OCI-LY1 (cell line): ENCODE data around the gene CCR8.

Source experiments
- H2AFZ ChIP-seq: fragments of 200-600 bp; sonication (generic), shearing (Covaris generic); 2 replicates; pipeline ENCODE4 v1.6.0; 2014; ENCODE audit warnings: antibody characterized with exemption, mild to moderate bottlenecking, low read length
- H3F3A ChIP-seq: fragments of 200-600 bp; sonication (generic), shearing (Covaris generic); 2 replicates; pipeline ENCODE4 v1.6.0; 2014; ENCODE audit warnings: mild to moderate bottlenecking, antibody characterized with exemption, low read length, moderate library complexity; ENCODE audit not compliant: insufficient read depth
- H3K27ac ChIP-seq: fragments of 200-600 bp; sonication (generic); 2 replicates; pipeline ENCODE4 v1.5.1; 2014; ENCODE audit warnings: low read length, mixed run types, mild to moderate bottlenecking, low read depth; ENCODE audit not compliant: poor library complexity, severe bottlenecking
- H3K27me3 ChIP-seq: fragments of 200-600 bp; sonication (generic); 2 replicates; pipeline ENCODE4 v1.6.0; 2014; ENCODE audit warnings: antibody characterized with exemption, mild to moderate bottlenecking, low read length, moderate library complexity; ENCODE audit not compliant: insufficient read depth
- H3K36me3 ChIP-seq: fragments of 200-600 bp; sonication (generic); 2 replicates; pipeline ENCODE4 v1.6.1; 2014; ENCODE audit warnings: mild to moderate bottlenecking, antibody characterized with exemption, low read length, moderate library complexity, mixed read lengths; ENCODE audit not compliant: insufficient read depth
- H3K4me1 ChIP-seq: fragments of 200-600 bp; sonication (generic); 2 replicates; pipeline ENCODE4 v1.5.1; 2014; ENCODE audit warnings: mild to moderate bottlenecking, low read length, moderate library complexity; ENCODE audit not compliant: insufficient read depth, severe bottlenecking
- H3K4me2 ChIP-seq: fragments of 200-600 bp; sonication (generic), shearing (Covaris generic); 2 replicates; pipeline ENCODE4 v1.6.1; 2014; ENCODE audit warnings: low read length
- H3K4me3 ChIP-seq: fragments of 200-600 bp; sonication (generic); 2 replicates; pipeline ENCODE4 v1.5.1; 2014; ENCODE audit warnings: low read length, low read depth, mild to moderate bottlenecking, mixed read lengths; ENCODE audit not compliant: poor library complexity, severe bottlenecking
- H3K79me2 ChIP-seq: fragments of 200-600 bp; shearing (Covaris generic); 2 replicates; pipeline ENCODE4 v1.6.1; 2016; ENCODE audit warnings: mixed run types, low read length, mixed read lengths; ENCODE audit not compliant: insufficient read depth
- H3K9ac ChIP-seq: fragments of 200-600 bp; sonication (generic), shearing (Covaris generic); 2 replicates; pipeline ENCODE4 v1.6.1; 2014; ENCODE audit warnings: mild to moderate bottlenecking, low read length, mixed read lengths
- H3K9me2 ChIP-seq: fragments of 200-600 bp; sonication (generic), shearing (Covaris generic); 2 replicates; pipeline ENCODE4 v1.6.1; 2014; ENCODE audit warnings: low read depth, mild to moderate bottlenecking, low read length, mixed read lengths
- H3K9me3 ChIP-seq: fragments of 200-600 bp; shearing (Covaris generic); 2 replicates; pipeline ENCODE4 v1.6.1; 2014; ENCODE audit warnings: low read length, mixed read lengths
- H4K20me1 ChIP-seq: fragments of 200-600 bp; sonication (generic), shearing (Covaris generic); 2 replicates; pipeline ENCODE4 v1.6.0; 2016; ENCODE audit warnings: mild to moderate bottlenecking, low read length; ENCODE audit not compliant: insufficient read depth
- EZH2 ChIP-seq: fragments of 200-600 bp; sonication (generic), shearing (Covaris generic); IDR thresholded peaks from 2 replicates; pipeline ENCODE4 v1.8.0; 2017; ENCODE audit warnings: borderline replicate concordance, mixed run types, mild to moderate bottlenecking, antibody characterized with exemption, low read length, moderate library complexity, mixed read lengths
- TF ChIP-seq, protein P1 (sequence below): fragments of 200-600 bp; sonication (generic), shearing (Covaris generic); IDR thresholded peaks from 2 replicates; pipeline ENCODE4 v1.5.1; 2017; ENCODE audit warnings: mild to moderate bottlenecking, antibody characterized with exemption, low read length, moderate library complexity, mixed read lengths

CCR8 gene

DNA sequence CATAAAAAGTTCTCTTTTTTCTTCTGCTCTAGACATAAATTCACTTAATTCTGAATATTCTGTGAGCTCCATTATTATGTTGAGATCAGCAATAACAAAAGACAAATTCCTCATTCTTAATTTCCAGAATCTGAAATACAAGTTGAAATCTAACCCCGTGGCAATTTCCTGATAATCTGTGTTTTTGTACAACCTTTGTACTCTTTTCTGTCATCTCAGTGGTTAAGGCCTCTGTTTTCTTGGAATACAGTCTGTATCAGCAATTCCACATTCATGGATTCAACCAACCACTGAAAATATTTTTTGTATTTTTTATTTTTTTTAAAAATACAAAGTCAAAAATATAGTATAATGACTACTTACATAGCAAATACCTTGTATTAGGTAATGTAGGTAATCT is 8.7 kb downstream of the CCR8 start:
- H3K4me2 ChIP-seq: no peak overlapping the region
- H3K27me3 ChIP-seq: no peaks in the 10 kb centered on the region
- no peaks in the 10 kb centered on the region for H3K9me3 ChIP-seq
- no peaks in the 10 kb centered on the region for H3K79me2 ChIP-seq
- H3F3A ChIP-seq: no peaks in the 10 kb centered on the region
- H3K9ac ChIP-seq: no peak overlapping the region
- no peak overlapping the region for H3K27ac ChIP-seq
- H2AFZ ChIP-seq: no peak overlapping the region
- no peaks in the 10 kb centered on the region for H4K20me1 ChIP-seq
- H3K4me3 ChIP-seq: no peak overlapping the region
- H3K36me3 ChIP-seq: no peaks in the 10 kb centered on the region
- no peaks in the 10 kb centered on the region for H3K9me2 ChIP-seq
- TF ChIP-seq EZH2: no peak
- TF ChIP-seq, protein P1, sequence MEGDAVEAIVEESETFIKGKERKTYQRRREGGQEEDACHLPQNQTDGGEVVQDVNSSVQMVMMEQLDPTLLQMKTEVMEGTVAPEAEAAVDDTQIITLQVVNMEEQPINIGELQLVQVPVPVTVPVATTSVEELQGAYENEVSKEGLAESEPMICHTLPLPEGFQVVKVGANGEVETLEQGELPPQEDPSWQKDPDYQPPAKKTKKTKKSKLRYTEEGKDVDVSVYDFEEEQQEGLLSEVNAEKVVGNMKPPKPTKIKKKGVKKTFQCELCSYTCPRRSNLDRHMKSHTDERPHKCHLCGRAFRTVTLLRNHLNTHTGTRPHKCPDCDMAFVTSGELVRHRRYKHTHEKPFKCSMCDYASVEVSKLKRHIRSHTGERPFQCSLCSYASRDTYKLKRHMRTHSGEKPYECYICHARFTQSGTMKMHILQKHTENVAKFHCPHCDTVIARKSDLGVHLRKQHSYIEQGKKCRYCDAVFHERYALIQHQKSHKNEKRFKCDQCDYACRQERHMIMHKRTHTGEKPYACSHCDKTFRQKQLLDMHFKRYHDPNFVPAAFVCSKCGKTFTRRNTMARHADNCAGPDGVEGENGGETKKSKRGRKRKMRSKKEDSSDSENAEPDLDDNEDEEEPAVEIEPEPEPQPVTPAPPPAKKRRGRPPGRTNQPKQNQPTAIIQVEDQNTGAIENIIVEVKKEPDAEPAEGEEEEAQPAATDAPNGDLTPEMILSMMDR: no peak
- H3K4me1 ChIP-seq: no peaks in the 10 kb centered on the region

GRCh38 chr3:39339086-39339485 is 9.6 kb downstream of the CCR8 start:
- Histone ChIP-seq H3K4me3 (no peak overlapping the region), H3K9me2 (no peaks in the 10 kb centered on the region)
- no peak for TF ChIP-seq EZH2
- TF ChIP-seq, protein P1: no peak

DNA sequence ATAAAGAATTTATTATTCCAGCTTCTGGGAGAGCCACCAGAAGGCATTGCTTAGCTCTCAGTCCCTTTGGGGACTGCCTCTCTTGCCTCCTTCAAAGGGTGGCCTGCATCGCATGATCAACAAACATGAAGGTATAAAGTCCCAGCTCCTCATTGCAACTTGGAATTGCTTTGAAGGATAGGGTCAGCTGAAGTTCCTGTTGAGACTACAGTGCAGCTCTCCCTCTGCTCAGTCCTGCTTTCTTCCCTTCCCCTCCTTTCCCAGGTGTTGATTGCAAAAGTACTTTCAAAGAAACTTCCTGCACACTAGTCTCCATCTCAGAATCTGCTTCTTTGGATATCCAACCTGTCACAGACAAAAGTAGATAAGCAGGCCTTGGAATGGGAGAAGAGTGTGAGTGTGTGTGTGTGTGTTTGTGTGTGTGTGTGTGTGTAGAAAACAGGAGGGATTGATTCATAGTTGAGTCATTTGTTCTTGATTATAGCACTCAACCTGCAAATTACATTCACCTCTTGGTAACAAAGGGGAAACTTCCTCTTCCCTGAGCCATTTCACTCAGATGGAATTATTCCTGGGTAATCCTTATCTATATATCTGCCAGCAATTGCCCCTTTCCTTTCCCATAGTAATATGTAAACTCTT is 13.7 kb downstream of the CCR8 start:
- TF ChIP-seq, protein P1: no peak
- TF ChIP-seq EZH2: no peak
- Histone ChIP-seq H3K9me3 (no peaks in the 10 kb centered on the region), H3K36me3 (no peaks in the 10 kb centered on the region), H3K4me1 (no peaks in the 10 kb centered on the region), H2AFZ (no peak overlapping the region), H3F3A (no peaks in the 10 kb centered on the region), H3K9ac (no peak overlapping the region), H3K4me3 (no peak overlapping the region), H3K27ac (no peak overlapping the region), H4K20me1 (no peaks in the 10 kb centered on the region), H3K79me2 (no peaks in the 10 kb centered on the region), H3K4me2 (no peak overlapping the region), H3K27me3 (no peaks in the 10 kb centered on the region), H3K9me2 (no peaks in the 10 kb centered on the region)

More at GRCh38 chr3:39339086-39339485, 9.6 kb downstream of the CCR8 start:
- Histone ChIP-seq H2AFZ (no peak overlapping the region), H3K36me3 (no peaks in the 10 kb centered on the region), H3K4me2 (no peak overlapping the region), H3K27me3 (no peaks in the 10 kb centered on the region), H3K9me3 (no peaks in the 10 kb centered on the region), H3F3A (no peaks in the 10 kb centered on the region), H3K4me1 (no peaks in the 10 kb centered on the region), H3K27ac (no peak overlapping the region), H3K9ac (no peak overlapping the region), H3K79me2 (no peaks in the 10 kb centered on the region), H4K20me1 (no peaks in the 10 kb centered on the region)
